NCI-H82 (cell line): Measurements from ENCODE around the gene CNIH4.
"Not testable (repeated sequence)": the region's sequence is repeated elsewhere in the genome, so short reads cannot be mapped to it uniquely, and the experiment has no call there.

Experiments
- DNase-seq: peaks from one replicate; lab custom pipeline; 2025; lab: John Stamatoyannopoulos, UW

Gene CNIH4

GRCh38 chr1:224348137-224348536 lies 8.5 kb upstream of the CNIH4 start:
- no peak for DNase-seq

- not testable (repeated sequence) for DNase-seq
These were observed 7.0 kb upstream of the CNIH4 start for GRCh38 chr1:224349716-224350115.

GRCh38 chr1:224352436-224353085 lies 4.1 kb upstream of the CNIH4 start:
- not testable (repeated sequence) for DNase-seq

- DNase-seq = no peak
These were observed 2.4 kb upstream of the CNIH4 start for GRCh38 chr1:224353975-224354925.

GRCh38 chr1:224357626-224358124 lies 996 bp downstream of the CNIH4 start:
- DNase-seq = peak; percentile 62

GRCh38 chr1:224358237-224358636 lies 1.6 kb downstream of the CNIH4 start:
- DNase-seq = peak; percentile 59

- DNase-seq = no peak
These were observed 2.5 kb downstream of the CNIH4 start for GRCh38 chr1:224359207-224359606.

- DNase-seq = no peak
These were observed 11.7 kb downstream of the CNIH4 start for GRCh38 chr1:224368409-224368808.

GRCh38 chr1:224373008-224373590 lies 16.4 kb downstream of the CNIH4 start:
- no peak for DNase-seq

GRCh38 chr1:224375059-224375458 lies 18.4 kb downstream of the CNIH4 start:
- no peak for DNase-seq

- no peak for DNase-seq
These were observed 21.0 kb downstream of the CNIH4 start for GRCh38 chr1:224377676-224378006.

GRCh38 chr1:224378855-224379631 lies 22.4 kb downstream of the CNIH4 start:
- DNase-seq = no peak

GRCh38 chr1:224380003-224380402 lies 23.3 kb downstream of the CNIH4 start:
- no peak for DNase-seq

- DNase-seq = no peak
These were observed 25.3 kb downstream of the CNIH4 start for GRCh38 chr1:224381880-224382548.

- no peak for DNase-seq
These were observed 26.5 kb downstream of the CNIH4 start for GRCh38 chr1:224383218-224383617.

- no peak for DNase-seq
These were observed 30.7 kb downstream of the CNIH4 start for GRCh38 chr1:224387302-224387912.

GRCh38 chr1:224387943-224388342 lies 31.3 kb downstream of the CNIH4 start:
- no peak for DNase-seq

- no peak for DNase-seq
These were observed 33.8 kb downstream of the CNIH4 start for GRCh38 chr1:224390517-224390916.

GRCh38 chr1:224392411-224393249 lies 36.0 kb downstream of the CNIH4 start:
- DNase-seq = no peak

- DNase-seq = no peak
These were observed 36.6 kb downstream of the CNIH4 start for GRCh38 chr1:224393294-224393693.
